HL-60 (cell line): ENCODE results near the gene SKAP2.

ENCODE experiments used
- CTCF ChIP-seq: IDR thresholded peaks from one replicate; pipeline ENCODE4 v1.5.1; 2011; ENCODE audit warnings: low read length, control low read depth, inconsistent platforms; ENCODE audit not compliant: insufficient read depth
- POLR2AphosphoS5 ChIP-seq: IDR thresholded peaks from 2 replicates; pipeline ENCODE4 v1.6.1; 2012; ENCODE audit warnings: low read depth

- TF ChIP-seq POLR2AphosphoS5 = no peak
- no peak for TF ChIP-seq CTCF
Observed at GRCh38 chr7:26891400-26892350, 27.3 kb upstream of the SKAP2 start.
